IPS-NIHi7 (cell line): ENCODE data around the gene AP1G1.
"Not testable (repeated sequence)": the region's sequence is repeated elsewhere in the genome, so short reads cannot be mapped to it uniquely, and the experiment has no call there.

Experiments
- DNase-seq: peaks from one replicate; pipeline ENCODE4 v3.0.0; 2012; ENCODE audit warnings: mixed read lengths; ENCODE audit errors: extremely low spot score

Gene AP1G1

GRCh38 chr16:71807905-71808592, 585 bp downstream of the AP1G1 start:
- peak; percentile 19 for DNase-seq

DNA sequence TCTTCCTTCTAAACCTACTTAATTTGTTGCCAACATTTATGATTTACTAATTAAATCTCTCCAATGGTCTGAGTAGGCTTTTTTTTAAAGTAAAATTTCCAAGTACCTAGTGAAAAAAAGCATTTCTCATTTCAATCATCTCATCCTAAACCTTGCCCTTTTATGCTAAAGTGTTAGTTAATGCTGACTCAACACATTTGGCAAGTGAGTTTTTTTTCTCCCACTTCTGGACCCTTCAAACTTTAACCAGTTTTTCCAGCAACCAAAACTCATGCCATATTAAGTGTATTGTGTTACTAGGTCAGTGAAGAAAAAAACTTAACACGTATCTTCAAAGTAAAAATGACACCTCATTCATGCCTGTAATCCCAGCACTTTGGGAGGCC, 5.3 kb downstream of the AP1G1 start:
- DNase-seq, result no peak

- no peak for DNase-seq
Observed at GRCh38 chr16:71796501-71797097, 12.0 kb downstream of the AP1G1 start.

- no peak for DNase-seq
Observed at GRCh38 chr16:71794943-71795342, 13.7 kb downstream of the AP1G1 start.

- DNase-seq, result no peak
Observed at GRCh38 chr16:71794018-71794417, 14.6 kb downstream of the AP1G1 start.

DNA sequence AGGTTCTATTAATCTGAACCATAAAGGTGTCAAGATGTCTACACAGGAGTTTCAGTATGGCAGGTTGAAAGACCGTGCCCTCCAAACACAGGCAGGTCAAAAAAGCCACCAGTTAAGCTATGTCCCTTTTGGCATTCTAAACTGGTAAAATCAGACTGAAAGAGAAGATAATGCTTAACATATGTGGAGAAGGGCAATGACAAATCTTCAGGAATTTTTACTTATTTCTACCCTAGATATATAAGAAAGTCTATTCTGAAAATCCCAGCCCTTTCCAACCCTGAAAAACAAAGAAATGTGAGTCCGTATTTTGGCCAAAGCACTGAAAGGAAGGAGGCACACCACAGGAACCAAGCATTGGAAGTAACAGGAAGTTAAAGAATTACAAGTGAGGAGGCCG, 16.5 kb downstream of the AP1G1 start:
- DNase-seq, result no peak

- not testable (repeated sequence) for DNase-seq
Observed at GRCh38 chr16:71790329-71790728, 18.3 kb downstream of the AP1G1 start.

DNA sequence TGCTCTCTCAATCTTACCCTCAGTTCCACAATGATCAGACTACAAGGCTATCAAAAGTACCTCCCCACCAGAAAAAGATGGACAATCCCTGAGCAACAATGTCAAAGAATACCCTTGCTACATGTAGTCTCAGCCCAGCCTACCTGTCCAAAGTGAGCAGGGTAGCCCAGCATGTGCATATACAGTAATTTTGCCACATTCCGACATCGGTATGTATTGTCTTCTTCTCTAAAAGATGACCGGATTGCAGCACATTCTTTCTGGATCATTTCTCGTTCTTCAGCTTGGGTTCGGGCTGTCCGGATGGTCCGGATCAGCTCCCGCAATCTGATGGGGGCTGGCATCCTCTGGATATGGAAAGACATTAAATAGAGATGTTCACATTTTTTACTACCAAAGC, 19.5 kb downstream of the AP1G1 start:
- DNase-seq, result no peak

- DNase-seq, result no peak
Observed at GRCh38 chr16:71788578-71788977, 20.1 kb downstream of the AP1G1 start.

- not testable (repeated sequence) for DNase-seq
Observed at GRCh38 chr16:71785143-71785542, 23.5 kb downstream of the AP1G1 start.

DNA sequence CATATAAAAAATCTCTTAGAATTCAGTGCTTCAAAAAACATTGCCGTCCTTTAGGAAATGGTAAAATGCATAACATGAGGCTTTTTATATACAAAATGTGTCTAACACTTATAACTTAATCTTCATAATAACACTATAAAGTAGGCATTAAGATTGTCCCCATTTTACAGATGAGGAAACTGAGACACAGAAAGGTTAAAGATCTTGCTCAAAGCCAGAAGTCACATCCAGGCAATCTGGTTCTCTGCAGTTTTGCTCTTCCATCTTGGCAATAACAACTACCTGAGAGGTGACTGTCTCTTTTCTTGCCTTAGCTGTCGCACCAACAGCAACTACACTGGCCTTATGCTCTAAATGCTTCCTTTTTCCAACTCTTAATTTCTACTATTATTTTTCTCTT, 24.5 kb downstream of the AP1G1 start:
- no peak for DNase-seq

DNA sequence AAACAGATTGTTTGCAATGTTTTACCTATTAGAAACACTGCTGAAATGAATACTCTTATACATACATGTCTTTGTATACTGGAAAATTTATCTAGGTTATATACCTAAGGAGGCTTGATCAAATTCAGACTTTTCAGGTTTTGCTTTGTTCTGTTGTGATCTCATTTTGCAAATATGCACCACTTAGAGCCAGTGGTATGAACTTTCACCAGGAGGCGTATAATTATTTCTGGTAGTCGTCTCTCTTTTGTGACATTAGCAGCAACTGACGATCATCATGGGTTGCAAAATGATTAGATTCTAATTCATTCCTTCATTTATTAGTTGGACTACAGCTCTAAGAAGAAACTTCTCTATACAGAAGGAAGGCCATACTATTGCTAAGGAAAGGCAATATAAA, 26.9 kb downstream of the AP1G1 start:
- DNase-seq, result no peak

- DNase-seq, result no peak
Observed at GRCh38 chr16:71780521-71781089, 28.0 kb downstream of the AP1G1 start.

- DNase-seq, result no peak
Observed at GRCh38 chr16:71778780-71779179, 29.9 kb downstream of the AP1G1 start.

GRCh38 chr16:71777329-71777728, 31.3 kb downstream of the AP1G1 start:
- DNase-seq, result no peak

DNA sequence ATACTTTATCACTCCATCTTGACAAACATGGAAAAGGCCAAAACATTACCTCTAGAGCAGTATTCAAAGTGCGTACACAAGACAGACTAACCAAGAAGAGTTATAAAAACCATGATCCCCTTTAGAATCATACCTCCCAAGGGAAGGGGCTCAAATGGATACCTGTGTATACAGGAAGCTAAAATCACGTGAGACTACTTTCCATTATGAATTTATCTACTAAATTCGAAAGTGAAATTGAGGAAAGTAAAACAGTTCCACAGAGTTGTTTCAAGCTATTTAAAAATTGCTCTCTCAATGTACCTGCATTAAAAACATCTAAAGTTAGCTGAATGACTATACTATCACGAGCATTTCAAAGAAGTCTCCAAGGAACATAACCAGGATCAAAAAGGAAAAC, 32.7 kb downstream of the AP1G1 start:
- DNase-seq, result no peak

DNA sequence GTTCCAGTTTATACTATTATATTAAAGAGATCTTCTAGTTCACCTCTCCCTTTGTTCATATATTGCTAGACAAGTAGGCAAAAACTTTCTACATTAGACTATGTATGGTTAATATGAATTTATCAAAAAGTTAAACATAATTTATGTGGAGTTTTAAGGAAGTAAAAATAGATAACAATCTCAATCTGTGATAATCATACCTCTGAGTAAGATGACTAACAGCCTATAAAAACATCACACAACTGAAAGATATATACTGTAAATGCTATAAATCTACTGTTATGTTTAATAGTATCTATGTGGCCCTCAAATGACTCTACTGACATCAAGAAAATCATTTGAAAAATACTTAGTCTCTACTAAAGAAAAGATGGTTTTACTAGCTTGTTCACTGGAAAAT, 37.1 kb downstream of the AP1G1 start:
- DNase-seq, result no peak

DNA sequence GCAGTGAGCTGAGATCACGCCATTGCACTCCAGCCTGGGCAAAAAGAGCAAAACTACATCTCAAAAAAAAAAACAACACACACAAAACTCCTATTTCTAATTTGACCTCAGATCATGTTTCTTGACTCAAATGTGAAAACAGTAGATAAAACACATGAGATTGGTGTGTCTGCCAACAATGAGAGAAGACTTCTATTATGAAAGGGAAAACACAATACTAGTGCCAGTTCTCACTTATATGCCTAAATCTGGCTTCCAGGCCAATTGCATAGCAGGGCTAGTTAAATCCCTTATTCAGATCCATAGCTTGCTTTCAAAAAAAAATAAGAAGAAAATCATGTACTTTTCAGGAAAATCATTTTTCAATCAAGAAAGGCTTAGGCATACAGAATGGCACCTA, 39.4 kb downstream of the AP1G1 start:
- no peak for DNase-seq

DNA sequence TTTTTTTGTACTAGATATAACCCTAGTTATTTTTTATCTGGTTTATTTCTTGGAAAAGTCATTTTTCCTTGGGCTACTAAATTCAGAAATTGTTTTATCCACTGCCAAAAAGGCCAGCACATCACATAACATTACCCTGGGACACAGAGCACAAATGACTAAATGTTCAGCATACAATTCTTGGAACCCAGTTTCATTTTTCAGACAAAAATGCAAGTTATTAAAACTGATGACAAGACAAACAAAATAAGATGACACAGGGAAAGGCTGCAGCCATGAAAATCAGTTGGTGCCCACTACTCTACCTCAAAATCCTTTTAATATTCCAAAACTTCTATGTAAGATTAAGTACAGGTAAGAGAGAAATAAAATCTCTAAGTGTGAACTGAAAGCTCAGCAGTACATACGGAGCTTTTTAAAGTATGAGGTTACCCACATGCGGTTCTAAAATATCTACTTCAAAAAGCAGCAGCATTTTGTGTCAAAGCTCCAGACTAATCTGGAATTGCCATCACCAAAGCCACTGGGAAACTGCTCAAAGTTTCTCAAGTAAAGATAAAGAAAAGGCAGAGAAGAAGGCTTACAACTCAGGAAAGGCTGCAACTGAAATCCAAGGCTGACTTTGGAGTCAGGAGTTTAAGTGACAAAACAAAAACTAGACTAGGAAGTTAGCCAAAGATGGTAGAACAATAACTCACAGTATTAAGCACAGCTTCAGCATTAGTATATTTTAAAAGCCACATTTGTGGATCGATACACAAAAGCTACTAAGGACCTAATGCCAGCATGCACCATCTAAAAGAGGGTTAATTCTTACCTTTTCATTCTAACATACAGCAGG, 41.4 kb downstream of the AP1G1 start:
- no peak for DNase-seq

DNA sequence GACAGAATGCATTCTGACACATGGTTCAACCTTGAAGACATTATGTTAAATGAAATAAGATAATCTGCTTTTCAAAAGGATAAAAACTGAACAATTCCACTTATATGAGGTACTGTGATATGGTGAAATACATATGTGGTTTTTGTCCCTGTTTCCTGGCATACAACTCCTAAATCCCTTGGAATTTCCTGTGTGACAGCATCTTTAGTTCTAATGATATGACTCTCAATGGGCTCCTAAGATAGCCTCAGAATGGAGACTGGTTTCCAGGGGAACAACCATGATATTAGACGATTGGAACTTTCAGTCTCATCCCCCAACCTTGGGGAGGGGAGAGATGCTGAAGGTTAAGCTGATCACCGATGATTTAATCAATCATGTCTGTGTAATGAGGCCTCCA, 46.4 kb downstream of the AP1G1 start:
- DNase-seq, result no peak

DNA sequence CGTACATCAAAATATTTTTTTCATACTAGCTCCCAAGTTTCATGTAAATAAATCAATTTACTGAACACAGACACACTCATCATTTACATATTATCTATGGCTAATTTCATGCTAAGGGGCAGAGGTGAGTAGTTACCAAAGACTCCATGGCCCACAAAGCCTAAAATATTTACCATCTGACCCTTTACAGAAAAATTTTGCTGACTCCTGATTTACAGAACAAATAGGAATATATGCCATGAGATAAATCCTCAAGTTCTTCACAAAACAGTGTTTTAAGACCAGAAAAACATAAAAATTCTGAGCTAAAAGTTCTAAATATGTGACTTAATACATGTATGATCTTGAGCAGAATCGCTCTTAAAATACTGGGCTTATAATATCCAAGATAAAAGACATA, 47.5 kb downstream of the AP1G1 start:
- DNase-seq, result no peak

GRCh38 chr16:71758293-71758760, 50.3 kb downstream of the AP1G1 start:
- DNase-seq, result no peak
